Fibroblast of gingiva (primary cell): ENCODE results near the gene FCAR.
"Not testable (repeated sequence)": the region's sequence is repeated elsewhere in the genome, so short reads cannot be mapped to it uniquely, and the experiment has no call there.

Source experiments
- DNase-seq: peaks from one replicate; pipeline ENCODE4 v3.0.0-alpha.2; 2011; ENCODE audit warnings: low read depth

The FCAR gene

GRCh38 chr19:54894106-54894505, 20.1 kb downstream of the FCAR start:
- DNase-seq, result not testable (repeated sequence)

DNA sequence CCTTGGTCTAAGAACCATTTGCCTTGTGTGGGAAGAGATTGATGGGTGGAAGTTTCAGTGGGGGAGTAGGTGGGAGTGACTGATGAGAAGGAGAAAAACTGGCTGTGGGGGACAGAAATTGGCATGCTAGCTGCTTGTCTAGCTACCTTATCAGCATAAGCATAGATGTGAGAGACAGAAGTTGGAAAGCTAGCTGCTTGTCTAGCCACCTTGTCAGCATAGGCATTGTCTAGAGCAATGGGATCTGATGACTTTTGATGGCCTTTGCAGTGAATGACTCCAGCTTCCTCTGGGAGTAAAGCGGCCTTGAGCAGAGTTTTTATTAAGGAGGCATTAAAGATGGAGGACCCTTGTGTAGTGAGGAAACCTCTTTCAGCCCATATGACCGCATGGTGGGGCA, 22.0 kb downstream of the FCAR start:
- no peak for DNase-seq

GRCh38 chr19:54898685-54899084, 24.6 kb downstream of the FCAR start:
- DNase-seq, result not testable (repeated sequence)

- DNase-seq, result not testable (repeated sequence)
Measured at GRCh38 chr19:54899646-54900045, 25.6 kb downstream of the FCAR start.

DNA sequence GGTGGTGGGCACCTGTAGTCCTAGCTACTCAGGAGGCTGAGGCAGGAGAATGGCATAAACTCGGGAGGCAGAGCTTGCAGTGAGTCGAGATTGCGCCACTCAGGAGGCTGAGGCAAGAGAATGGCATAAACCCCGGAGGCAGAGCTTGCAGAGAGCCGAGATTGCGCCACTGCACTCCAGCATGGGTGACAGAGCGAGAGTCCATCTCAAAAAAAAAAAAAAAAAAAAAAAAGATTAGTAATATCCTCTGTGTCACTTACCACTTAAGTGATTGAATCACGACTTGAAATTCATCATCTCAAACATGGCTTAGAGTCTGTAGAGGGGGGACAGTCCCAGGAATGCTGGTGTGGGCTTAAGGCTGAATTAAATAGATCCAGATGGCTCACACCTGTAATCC, 27.1 kb downstream of the FCAR start:
- DNase-seq, result not testable (repeated sequence)

DNA sequence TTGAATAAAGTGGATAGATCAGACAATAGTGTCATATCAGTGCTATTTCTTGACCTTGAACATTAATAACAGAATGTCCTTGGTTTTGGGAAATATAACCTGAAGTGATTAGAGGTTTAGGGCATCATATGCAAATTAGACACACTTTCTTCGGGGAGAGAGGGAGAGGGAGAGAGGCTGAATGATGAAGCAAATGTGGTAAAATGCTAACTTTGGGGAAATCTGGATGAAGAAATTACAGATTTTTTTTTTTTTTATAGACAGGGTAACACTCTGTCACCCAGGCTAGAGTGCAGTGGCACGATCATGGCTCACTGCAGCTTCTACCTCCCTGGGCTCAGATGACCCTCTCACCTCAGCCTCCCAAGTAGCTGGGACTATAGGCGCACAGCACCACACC, 28.0 kb downstream of the FCAR start:
- no peak for DNase-seq

GRCh38 chr19:54903303-54903702, 29.3 kb downstream of the FCAR start:
- DNase-seq, result no peak

- not testable (repeated sequence) for DNase-seq
Measured at GRCh38 chr19:54904261-54904660, 30.2 kb downstream of the FCAR start.

DNA sequence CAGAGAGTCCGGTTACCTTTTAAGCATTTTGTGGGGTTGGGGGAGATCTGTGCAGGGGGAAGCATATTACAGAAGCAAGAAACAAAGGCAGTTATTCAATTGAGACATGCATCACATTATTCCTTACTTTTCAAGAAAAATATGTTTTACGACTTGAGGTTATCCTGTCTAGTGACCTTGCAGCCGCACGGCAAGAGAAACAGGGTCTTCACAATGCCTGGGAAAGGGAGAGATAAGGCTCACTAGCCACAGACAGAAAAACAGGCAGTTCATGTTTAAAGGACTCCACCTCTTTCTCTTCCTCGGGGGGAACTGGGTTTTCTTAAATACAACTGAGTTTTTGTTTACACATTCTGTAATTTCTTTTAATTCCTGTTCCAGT, 31.4 kb downstream of the FCAR start:
- no peak for DNase-seq

DNA sequence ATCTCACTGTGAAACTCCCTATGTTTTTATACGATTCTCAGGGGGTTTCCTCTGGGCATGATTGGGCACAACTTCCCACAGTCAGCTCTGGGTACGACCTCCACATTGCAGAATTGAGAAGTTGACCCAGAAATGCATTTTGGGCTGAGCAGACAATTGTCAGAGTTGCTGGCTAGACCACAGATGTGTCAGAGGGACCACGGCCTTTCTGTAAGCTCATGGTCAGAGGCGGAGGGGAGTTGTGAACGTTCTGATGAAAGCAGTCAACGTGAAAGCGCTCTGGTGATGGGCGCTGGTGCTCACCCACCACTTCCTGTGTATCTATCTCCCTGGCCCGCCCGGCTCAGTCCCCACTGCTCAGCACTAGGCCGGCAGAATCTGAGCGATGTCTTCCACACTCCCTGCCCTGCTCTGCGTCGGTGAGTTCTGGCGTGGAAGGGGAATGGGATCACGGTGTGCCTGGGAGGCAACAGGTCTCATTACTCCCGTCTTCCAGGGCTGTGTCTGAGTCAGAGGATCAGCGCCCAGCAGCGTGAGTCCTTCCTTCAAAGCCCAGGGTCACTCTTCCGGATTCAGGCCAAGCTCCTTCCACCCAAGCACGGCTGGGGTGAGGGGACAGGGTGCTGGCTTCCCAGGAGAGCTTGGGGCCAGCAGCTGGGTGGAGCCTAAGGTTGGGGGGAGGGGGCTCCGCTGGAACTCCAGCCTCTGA, 31.9 kb downstream of the FCAR start, which contains the start of gene NCR1:
Gene NCR1, plus strand, starts transcription at position 346 of the 709 bp plus-strand sequence. Its CDS starts 40 bp downstream, at position 386.
- no peak for DNase-seq

DNA sequence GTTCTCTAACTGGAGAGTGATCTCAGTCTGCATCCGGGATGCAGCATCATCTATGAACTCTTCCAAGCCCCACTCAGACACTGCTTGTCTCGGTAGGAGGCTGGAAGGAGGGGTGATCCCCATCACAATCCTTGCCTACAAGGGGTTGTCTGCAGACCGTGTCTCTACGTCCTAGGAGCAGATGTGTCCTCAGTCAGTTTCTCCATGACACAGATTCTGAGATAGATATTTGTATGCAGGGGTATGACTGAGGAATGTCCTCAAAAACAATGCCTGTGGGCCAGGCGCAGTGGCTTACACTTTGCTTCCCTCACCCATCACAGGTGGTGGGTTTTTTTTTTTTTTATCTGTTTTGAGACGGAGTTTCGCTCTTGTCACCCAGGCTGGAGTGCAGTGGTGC, 32.8 kb downstream of the FCAR start:
- no peak for DNase-seq

- DNase-seq, result not testable (repeated sequence)
Measured at GRCh38 chr19:54907899-54908298, 33.9 kb downstream of the FCAR start.

DNA sequence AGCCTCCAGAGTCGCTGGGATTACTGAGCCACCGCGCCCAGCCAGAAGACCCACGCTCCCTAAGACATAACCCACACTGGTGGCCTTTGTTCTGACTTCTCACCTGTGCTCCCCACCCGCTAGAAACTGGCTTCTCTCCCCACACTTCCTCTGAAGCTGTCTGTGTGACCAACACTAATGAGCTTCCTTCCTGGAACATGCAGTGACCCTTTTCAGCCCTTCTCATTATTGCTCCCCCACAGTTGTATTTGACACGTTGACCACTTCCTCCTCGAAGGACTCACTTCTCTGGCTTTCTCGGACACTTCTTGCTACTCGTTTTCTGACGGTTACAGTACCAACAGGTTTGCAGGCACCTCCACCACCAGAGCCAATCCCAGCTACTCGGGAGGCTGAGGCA, 42.8 kb downstream of the FCAR start:
- no peak for DNase-seq

- no peak for DNase-seq
Measured at GRCh38 chr19:54918499-54918898, 44.5 kb downstream of the FCAR start.

GRCh38 chr19:54919646-54920563, 45.9 kb downstream of the FCAR start:
- not testable (repeated sequence) for DNase-seq

GRCh38 chr19:54921082-54921481, 47.0 kb downstream of the FCAR start:
- no peak for DNase-seq

DNA sequence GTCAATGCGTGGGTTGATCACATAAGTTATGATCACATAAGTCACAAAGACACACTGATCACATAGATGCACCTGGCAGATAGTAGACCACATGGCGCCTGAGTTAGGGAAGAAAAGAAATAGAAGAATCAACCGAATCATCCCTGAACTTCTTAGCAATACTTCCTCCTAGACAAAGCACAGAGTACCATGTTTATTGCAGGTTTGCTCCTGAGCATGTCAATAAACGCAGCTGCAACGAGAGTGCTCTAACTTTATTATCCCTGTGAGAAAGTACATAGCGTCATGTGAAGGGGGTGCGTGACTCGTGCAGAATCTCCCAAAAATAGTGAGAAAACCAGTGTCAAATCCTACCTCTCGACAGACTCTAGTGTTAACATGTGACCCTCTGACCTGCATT, 49.2 kb downstream of the FCAR start:
- DNase-seq, result no peak

DNA sequence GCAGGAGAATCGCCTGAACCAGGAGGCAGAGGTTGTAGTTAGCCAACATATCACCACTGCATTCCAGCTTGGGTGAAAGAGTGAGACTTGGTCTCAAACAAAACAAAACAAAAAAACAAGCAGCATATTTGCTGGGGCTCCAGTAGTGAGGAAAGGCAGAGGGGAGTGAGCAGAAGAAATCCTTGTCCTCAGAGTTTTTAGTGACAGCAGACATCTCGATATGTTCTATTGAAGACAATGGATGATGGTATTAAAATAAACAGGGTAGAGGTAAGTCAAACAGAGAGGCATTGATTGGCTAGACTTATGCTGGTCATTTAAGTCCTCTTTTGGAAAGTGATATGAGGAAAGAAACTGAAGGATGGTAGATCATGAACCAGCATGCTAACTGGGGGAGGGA, 54.3 kb downstream of the FCAR start:
- DNase-seq, result no peak

DNA sequence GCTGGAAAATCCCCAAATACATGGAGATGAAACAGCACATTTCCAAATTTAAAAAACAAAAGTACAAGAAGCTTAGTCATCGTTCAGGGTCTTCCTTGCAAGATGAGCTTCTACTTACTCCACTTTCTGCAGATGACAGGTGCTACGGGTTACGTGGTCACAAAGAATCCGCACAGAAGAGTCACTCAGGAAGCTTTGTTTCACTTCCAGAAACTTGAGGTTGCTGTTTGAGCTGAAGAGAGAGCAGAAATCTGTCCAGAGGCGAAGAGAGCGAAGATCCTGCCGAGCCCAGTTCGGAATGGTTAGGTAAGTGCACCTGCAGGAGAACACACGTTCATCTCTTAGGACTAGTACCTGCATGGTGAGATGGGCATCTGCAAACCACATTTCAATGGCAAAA, 63.9 kb downstream of the FCAR start:
- no peak for DNase-seq

DNA sequence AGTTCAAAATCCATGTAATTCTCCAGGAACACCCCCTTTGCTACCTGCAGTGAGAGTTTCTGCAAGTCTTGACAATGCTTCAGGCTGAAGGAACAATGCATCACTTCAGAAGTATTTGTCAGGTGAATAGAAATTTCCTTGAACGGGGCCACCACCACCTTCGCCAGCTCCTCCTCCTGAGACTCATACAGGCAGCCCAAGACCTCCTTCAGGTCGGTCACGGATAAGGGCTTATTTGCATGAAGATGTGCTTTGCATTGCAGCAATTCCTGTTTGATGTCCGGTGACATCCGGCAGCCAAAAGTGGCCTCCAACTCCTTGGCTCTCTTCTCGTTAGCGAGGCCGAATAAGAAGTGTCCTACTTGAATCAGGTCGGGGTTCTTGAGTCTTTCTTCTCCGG, 64.9 kb downstream of the FCAR start:
- no peak for DNase-seq

DNA sequence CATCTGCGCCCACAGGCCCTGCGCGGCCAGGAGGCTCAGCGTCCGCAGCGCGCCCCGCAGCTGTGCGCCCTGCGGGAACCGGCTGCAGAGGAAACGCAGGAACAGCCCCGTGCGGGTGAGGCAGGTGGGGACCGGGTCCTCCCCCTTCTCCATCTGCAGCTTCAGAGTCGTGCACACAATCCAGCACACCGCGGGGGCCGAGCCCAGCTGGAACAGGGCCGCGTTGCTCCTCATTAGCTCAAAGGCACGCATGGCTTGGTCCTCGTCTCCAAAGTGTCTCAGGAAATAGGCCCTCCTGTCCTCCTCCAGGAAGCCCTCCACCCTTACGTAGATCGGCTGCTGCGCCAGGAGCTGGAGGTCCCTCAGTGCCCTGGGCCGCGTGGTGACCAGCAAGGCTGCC, 65.5 kb downstream of the FCAR start:
- DNase-seq, result not testable (repeated sequence)
